ENCODE measurements around the gene CCR9.

GRCh38 chr3:45868213-45868612 is 18.1 kb upstream of the CCR9 start:
- TF ChIP-seq RAD21 (IDR thresholded peaks at IDR 0.05; ENCODE audit: low read depth) (no peak), TCF12 (IDR thresholded peaks at IDR 0.05; ENCODE audit: low read depth) (no peak), MAX (IDR thresholded peaks at IDR 0.05) (no peak), TAF1 (IDR thresholded peaks at IDR 0.05; ENCODE audit: low read depth) (no peak), TEAD4 (IDR thresholded peaks at IDR 0.05) (no peak), YY1 (IDR thresholded peaks at IDR 0.05; ENCODE audit: low read depth) (no peak), EP300 (IDR thresholded peaks at IDR 0.05; ENCODE audit: borderline replicate concordance) (no peak)
- TF ChIP-seq, protein P1, sequence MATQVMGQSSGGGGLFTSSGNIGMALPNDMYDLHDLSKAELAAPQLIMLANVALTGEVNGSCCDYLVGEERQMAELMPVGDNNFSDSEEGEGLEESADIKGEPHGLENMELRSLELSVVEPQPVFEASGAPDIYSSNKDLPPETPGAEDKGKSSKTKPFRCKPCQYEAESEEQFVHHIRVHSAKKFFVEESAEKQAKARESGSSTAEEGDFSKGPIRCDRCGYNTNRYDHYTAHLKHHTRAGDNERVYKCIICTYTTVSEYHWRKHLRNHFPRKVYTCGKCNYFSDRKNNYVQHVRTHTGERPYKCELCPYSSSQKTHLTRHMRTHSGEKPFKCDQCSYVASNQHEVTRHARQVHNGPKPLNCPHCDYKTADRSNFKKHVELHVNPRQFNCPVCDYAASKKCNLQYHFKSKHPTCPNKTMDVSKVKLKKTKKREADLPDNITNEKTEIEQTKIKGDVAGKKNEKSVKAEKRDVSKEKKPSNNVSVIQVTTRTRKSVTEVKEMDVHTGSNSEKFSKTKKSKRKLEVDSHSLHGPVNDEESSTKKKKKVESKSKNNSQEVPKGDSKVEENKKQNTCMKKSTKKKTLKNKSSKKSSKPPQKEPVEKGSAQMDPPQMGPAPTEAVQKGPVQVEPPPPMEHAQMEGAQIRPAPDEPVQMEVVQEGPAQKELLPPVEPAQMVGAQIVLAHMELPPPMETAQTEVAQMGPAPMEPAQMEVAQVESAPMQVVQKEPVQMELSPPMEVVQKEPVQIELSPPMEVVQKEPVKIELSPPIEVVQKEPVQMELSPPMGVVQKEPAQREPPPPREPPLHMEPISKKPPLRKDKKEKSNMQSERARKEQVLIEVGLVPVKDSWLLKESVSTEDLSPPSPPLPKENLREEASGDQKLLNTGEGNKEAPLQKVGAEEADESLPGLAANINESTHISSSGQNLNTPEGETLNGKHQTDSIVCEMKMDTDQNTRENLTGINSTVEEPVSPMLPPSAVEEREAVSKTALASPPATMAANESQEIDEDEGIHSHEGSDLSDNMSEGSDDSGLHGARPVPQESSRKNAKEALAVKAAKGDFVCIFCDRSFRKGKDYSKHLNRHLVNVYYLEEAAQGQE (IDR thresholded peaks at IDR 0.05; ENCODE audit: low read depth), result no peak
- TF ChIP-seq, protein P2, sequence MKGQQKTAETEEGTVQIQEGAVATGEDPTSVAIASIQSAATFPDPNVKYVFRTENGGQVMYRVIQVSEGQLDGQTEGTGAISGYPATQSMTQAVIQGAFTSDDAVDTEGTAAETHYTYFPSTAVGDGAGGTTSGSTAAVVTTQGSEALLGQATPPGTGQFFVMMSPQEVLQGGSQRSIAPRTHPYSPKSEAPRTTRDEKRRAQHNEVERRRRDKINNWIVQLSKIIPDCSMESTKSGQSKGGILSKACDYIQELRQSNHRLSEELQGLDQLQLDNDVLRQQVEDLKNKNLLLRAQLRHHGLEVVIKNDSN (IDR thresholded peaks at IDR 0.05), result no peak
